Measurements from ENCODE around the gene KCNJ1. TPM values are rescaled to one million over a fixed set of nuclear protein-coding genes. Genes with fewer than 3 reads are reported as not detected.

The KCNJ1 gene
- total and polyA plus RNA-seq, 8 donors, result 0.03 to 0.28 (median 0.08) TPM; not detected in 3

DNA sequence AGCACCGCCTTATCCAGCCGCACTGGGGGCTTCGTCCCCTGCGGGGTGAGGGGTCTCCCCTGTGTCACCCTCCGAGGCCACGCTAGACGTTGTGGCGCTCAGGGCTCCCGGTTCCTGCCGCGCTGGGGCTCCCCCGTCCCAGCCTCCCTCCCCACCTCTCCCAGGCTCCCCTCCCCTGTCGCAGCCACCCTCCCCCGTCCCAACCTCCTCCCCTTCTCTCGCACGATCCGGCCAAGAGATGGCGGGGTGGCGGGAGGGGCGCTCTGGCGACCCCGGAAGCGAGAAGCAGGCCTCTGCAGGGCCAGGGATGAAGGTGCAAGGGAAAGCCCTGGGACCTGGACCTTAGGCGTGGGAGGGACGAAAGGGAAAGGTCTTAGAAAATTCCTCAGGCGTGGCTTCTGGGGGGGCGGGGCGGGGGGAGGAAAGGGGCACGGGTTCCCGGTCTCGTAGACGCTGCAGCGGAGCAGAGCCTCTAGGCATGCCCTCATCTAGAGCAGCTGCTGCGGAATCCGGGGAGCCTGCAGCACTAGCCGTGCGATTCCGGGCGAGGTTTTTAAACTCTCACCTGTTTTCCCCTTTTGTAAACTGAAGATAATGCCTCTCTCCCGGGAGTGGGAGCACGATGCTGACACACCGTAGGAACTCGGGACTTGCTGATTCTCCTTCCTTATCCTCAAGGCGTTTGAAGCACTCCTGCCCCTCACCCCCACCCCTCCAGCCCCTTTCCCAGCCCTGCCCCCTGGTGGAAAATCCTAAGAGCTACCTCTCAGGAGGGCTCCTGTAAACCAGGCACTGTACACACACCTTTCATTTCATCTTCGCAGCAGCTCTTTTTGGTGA lies 38.5 kb upstream of the KCNJ1 start:
- peak in 5 of 6 donors; percentile 64 to 76 (median 66) for DNase-seq
- H3K36me3 ChIP-seq, result no peaks in the 10 kb centered on the region
- ATAC-seq, result peak; percentile 76 to 81 (median 78)
- H3K4me3 ChIP-seq, result peak overlapping the region; percentile 14 to 63 (median 44)
- TF ChIP-seq CTCF (IDR thresholded peaks at IDR 0.05), result peak; percentile 21 to 47 (median 32)
- H3K27ac ChIP-seq, result peak overlapping the region; percentile 62 to 87 (median 68)
- H3K9me3 ChIP-seq, result no peaks in the 10 kb centered on the region
- intact Hi-C loops (cut with DNase I), result no loop called here
- no peak for FAIRE-seq
- peaks cover 0 to 32% (median 23%) of the 10 kb centered on the region in 3 donors for H3K4me1 ChIP-seq
- WGBS, 2 donors, result 3% methylated on average over 43 to 45 of the region's 45 CpGs
- no peaks in the 10 kb centered on the region for H3K27me3 ChIP-seq

DNA sequence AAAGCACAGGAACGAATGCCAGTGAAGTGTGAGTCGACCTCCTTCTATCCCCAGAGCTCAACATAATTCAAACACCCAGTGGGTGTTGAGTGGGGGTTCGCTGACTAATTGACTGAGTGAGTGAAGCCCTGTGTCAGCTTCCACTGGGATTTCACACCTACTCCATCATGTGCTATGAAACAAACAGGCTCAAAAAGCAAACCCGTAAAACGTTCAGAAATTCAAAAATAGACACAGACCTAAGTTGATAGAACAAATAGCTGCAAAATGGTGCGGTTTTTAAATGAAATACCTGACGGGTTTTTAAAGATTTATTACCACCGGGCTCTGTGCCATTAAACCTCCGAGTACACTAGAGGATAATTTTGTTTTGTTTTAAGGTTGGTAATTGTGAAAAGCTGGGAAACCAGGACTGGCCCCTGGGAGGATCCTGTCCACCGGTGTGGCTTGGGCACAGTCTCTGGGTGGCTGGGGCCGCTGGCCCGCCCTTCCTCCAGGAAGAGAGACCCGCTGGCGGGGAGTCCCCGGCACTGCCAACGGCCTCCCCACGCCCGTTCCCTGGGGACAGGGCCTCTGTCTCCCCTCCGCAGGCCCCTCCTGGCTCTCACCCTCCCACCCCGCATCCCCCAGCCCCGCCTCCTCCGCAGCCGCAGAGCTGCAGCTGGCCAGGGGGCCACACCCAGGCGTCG lies 37.7 kb upstream of the KCNJ1 start:
- Histone ChIP-seq H3K27me3 (no peaks in the 10 kb centered on the region), H3K4me3 (peak overlapping the region; percentile 14 to 63 (median 44)), H3K4me1 (peaks cover 0 to 40% (median 25%) of the 10 kb centered on the region in 3 donors), H3K36me3 (no peaks in the 10 kb centered on the region), H3K9me3 (no peaks in the 10 kb centered on the region), H3K27ac (peak overlapping the region; percentile 59 to 87 (median 68))
- peak in 5 of 6 donors; percentile 33 to 80 (median 58) for DNase-seq
- intact Hi-C loops (cut with DNase I), result no loop called here
- 10 to 11% methylated on average over 25 of the region's 25 CpGs for WGBS, 2 donors
- TF ChIP-seq CTCF (IDR thresholded peaks at IDR 0.05), result no peak
- no peak for FAIRE-seq
- ATAC-seq, result peak; percentile 53 to 64 (median 62)

DNA sequence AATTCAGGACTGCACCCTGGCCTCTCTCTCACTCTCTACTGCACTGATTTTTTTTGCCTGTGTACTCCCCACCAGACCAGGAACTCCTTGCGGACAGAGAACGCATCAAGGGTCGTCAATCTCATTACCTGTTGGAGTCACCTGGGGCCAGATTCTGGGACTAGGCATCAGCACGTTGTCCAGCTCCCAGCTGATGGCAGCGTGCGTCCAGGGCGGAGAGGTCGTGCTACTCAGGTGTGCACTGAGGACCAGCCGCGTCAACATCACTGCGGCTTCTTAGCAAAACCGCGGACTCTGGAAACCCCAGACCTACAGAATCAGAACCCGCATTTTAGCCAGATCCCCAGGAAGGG lies 37.2 kb upstream of the KCNJ1 start:
- Histone ChIP-seq H3K27me3 (no peaks in the 10 kb centered on the region), H3K9me3 (no peaks in the 10 kb centered on the region), H3K27ac (peak overlapping the region in 2 of 4 donors; percentile 59 to 87), H3K4me1 (peaks cover 0 to 40% (median 21%) of the 10 kb centered on the region in 3 donors), H3K4me3 (no peak overlapping the region), H3K36me3 (no peaks in the 10 kb centered on the region)
- FAIRE-seq (no peak), ATAC-seq (no peak), DNase-seq (no peak)
- 75 to 81% methylated on average over 14 of the region's 14 CpGs for WGBS, 2 donors
- no peak for TF ChIP-seq CTCF (IDR thresholded peaks at IDR 0.05)
- intact Hi-C loops (cut with DNase I), result no loop called here

- Histone ChIP-seq H3K36me3 (no peaks in the 10 kb centered on the region), H3K27ac (no peak overlapping the region), H3K4me1 (peaks cover 1 to 34% (median 20%) of the 10 kb centered on the region in 3 donors), H3K9me3 (no peaks in the 10 kb centered on the region), H3K27me3 (no peaks in the 10 kb centered on the region), H3K4me3 (no peak overlapping the region)
- FAIRE-seq, result no peak
- DNase-seq, result peak in 1 of 6 donors; percentile 49
- peak in 2 of 4 donors; percentile 2 to 3 for ATAC-seq
- intact Hi-C loops (cut with DNase I), result no loop called here
- WGBS, 2 donors, result 79 to 80% methylated on average over 17 of the region's 17 CpGs
- no peak for TF ChIP-seq CTCF (IDR thresholded peaks at IDR 0.05)
These were observed 36.4 kb upstream of the KCNJ1 start for GRCh38 chr11:128903248-128904061.
